Amniotic epithelial cell (primary cell): ENCODE measurements around the gene SERPINB3.
"Not testable (repeated sequence)": the region's sequence is repeated elsewhere in the genome, so short reads cannot be mapped to it uniquely, and the experiment has no call there.

Experiments used
- DNase-seq: peaks from one replicate; pipeline ENCODE4 v3.0.0-alpha.2; 2010; ENCODE audit warnings: low read depth

SERPINB3 gene

DNA sequence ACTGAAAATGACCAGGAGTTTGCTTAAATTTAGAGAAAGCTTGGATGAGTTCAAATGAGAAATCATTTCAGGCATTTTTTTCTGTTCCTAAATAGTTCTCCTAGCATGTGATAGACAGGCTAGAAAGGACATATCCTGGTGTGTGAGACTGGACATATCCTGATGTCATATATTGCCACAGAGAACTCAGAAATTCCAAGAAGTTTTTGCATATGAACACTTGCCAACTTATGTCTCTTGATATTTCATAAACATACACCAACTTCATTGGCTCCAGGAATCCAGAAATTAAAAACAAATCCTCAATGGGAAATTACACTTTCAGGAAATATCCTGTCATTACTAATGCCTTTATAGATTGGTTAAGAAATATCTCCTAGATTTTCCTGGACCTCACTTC, 14.8 kb downstream of the SERPINB3 start:
- DNase-seq: peak; percentile 27

DNA sequence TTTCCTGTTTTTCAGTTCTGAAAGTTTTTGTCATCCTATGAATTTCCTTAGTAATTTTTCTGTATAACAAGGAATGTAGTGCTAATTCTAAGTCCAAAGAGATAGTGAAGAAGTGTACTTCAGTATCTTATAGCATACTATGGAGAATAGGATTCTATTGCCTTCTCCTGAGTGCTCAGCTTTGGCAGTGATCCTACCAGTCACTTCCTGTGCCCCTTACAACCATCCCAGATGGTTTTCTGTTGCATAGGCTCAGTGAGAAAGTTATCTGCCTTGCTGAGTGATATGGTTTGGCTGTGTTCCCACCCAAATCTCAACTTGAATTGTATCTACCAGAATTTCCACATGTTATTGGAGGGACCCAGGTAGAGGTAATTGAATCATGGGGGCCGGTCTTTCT, 17.0 kb downstream of the SERPINB3 start:
- DNase-seq: not testable (repeated sequence)

DNA sequence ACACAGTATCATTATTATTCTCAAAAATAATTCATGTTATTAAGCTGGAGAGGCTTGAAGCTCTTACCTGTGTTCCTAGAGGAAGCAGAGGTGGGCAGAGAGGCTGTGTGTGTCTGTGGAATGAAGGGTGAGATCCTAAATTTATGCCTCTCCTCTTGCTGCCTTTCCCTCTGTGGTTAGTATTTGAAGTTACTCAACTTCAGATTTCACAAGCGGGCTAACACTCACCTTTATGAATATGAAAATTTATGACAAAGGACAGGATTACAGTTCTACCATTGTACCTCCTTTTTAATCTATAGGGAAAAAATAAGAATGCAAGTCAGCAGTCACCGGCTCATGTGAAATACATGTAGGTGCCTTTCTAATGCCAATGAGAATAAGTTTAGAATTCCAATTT, 17.6 kb downstream of the SERPINB3 start, which contains the start of gene SERPINB4:
Gene SERPINB4, minus strand, starts transcription at position 115 of the 400 bp plus-strand sequence. CDS start 679 bp downstream, outside the sequence.
- not testable (repeated sequence) for DNase-seq

DNA sequence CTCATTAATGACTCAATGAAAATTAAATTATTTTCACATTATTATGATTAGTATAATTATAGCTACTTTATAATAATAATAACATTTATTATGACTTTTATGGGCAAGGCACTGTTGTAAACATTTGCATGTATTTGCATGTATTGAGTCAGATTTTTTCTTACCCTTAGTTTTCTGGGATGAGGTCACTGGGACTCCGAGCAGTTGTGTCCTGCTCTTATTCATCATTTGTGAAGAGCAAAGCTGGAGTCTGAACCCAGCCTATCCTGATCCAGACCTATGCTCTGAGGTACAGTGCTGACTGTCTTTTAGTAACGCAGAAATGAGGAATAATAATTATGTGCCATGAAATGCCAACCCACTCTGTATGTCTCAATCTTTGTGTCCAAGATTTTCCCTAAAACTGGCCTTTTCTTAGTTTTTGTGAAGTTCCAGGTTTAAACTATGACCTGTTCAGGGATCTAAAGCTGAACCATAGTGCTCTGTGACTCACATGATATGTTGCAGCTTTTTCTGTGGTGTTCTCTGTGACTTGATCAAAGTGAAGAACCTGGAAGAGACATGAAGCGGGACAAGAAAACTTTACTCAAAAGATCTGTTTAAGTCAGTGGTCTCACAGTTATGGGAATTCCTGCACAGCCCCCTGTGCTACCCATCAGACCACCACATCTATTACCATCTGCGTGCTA, 18.9 kb downstream of the SERPINB3 start:
- DNase-seq: not testable (repeated sequence)

DNA sequence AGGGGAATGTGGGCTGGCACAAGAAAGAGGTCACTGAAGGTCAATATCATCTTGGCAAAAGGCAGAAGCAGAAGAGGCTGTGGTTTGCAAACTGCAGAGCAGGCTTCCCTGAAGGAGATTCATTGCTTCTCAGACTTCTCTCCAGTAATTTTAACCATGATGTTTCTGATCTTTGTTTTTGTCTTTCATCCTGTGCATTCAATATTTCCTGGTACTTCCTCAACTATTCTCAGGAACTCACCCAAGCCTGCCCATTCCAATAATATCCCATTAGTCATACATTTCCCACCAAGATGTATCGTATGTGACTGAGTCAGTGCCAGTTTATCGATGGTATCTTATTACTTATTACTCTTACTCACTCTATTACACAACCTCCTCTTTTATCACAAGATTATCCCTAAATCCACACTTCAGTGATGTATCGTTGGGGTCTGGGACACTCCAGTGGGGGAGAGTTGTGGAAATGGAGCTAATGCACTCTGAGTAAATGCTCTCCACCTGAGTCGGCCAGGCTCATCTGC, 20.5 kb downstream of the SERPINB3 start:
- peak; percentile 31 for DNase-seq

DNA sequence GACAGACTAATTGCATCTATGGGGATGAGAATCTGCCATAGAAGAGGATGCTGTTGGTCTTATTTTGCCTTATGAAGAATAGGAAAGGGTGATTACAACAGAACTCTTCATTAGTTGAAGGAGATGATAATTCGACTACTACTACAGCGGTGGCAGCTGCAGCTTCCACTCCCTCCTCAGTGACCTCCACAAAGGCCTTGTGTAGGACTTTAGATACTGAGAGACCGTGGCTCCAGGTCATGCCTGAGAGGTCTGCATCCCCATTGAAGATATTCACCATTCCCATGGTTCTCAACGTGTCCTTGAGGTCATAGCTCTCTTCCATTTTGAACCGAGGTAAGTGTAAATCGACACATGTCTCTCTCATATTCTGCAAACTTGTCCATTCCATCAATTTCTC, 24.0 kb downstream of the SERPINB3 start:
- no peak for DNase-seq

DNA sequence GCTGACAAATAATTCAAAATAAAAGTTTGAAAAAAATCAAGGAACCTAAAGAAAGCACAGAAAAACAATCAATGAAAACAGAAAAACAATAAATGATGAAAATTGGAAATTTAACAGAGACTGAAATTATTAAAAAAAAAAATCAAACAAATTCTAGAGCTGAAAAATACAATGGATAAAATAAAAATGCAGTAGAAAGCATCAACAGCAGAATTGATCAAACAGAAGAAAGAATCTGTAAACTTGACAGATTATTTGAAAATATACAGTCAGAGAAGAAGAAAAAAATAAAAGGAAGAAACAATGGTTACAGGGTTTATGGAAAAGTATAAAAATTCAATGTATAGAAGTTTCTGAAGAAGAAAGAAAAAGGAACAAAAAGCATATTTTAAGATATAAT, 33.9 kb downstream of the SERPINB3 start:
- no peak for DNase-seq

DNA sequence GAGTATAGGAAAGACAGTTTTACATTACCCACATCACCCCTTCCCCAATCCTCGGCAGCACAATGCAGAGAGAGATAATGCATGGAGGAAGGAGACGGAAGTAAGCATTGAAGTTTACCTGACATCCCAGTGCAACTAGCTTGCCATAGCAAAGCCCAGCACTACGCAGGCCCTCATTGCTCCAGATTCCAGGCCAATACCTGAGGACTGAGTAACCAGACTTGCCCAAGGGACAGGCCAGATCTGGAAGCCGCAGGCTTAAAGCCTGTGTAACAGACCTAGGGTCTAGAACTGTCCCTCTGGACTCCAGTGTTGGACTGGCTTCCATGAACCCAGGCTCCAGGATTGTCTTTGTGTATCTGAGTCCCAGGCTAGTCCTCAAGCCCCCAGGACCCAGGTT, 35.3 kb downstream of the SERPINB3 start:
- DNase-seq: no peak

DNA sequence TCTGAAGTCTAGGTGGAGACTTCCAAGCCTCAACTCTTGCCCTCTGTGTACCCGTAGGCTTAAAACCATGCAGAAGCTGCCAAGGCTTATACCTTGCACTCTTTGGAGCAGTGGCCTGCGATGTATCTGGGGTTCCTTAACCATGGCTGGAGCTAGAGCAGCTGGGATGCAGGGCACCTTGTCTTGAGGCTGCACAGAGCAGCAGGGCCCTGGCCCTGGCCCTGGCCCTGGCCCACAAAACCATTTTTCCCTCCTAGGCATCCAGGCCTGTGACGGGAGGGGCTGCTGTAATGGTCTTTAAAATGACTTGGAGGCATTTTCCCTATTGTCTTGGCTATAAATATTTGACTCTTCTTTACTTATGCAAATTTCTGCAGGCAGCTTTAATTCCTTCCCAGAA, 36.8 kb downstream of the SERPINB3 start:
- no peak for DNase-seq

DNA sequence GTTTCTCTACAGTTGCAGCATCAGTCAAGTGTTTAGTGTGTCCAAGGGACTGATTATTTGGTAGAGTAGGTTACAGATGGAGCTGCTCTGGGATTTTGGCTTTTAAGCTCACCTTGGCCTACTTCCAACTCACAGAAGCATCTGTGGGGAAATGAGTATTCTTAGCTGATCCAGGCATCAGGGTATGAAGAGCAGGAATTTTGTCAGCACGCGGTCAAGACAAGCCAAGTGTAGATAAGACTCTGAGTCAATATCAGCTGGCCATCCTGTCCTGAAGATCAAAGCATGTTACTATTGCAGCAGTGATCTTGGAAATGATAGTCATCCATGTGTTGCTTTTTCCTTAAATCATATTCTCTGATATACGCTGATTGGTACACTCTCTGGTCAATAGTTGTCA, 42.0 kb downstream of the SERPINB3 start:
- DNase-seq: peak; percentile 44

DNA sequence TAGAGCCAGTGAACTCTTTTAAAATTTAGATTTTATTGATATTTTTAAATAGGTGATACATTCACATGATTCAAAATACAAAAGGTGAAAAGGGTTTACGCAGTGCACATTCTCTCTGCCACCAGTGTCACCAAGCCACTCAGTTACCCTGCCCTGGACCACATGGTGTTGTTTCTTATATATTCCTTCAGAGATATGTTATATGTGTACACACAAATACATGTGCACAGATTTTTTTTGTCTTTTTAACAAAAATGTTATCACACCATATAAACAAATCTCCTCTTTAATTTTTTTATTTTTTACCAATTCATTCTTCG, 43.8 kb downstream of the SERPINB3 start:
- DNase-seq: no peak

DNA sequence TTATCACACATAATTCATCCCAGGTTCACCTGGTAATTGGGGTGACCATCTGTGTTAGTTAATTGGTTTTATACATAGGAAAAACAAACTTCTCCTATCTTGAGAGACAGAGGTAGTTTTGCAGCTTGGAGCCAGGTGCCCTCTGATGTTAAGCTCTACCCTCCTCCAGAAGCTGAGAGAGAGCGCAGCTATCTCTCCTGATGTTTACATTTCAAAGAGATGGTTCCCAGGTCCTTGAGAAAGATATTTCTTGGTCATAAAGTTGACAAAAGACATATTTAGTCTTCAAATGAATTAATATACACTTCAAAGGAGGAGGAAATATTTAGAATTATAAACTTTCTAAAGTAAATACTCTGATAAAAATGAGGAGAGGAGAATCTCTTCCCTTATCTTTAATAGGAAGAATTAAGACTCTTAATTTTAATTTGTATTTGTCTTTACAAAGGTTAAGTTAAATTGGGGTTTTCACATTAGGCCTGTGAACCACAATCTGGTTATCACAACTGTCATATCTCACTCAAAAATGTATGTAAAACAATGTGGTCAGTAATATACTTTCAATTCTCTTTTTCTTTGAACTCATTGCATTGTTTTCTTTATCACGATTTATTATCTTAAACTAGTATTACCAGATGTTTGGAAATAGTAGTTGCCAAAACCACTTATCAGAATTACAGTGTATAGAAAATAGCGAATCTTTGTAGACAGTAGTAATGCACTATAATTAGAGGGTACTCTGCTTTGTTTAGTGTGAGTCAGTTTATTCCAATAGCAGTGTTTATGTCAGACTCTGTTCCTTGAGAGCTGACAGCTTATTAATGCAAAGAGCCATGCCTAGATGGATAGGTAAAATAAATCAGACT, 44.4 kb downstream of the SERPINB3 start:
- no peak for DNase-seq

DNA sequence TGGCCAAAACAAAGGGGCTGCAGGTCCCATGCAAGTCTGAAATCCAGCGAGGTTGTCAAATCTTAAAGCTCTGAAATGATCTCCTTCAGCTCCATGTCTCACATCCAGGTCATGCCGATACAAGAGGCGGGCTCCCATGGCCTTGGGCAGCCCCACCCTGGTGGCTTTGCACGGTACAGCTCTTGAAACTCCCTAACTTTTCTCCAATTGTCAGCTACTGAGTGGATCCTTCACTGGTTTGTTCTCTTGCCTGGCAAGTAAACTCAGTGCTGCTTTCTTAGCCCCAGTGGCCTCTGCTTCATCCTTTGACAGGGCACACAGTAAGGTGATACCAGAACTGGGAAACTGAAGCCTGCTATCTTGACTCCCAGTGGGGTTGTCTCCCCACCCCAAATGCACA, 48.3 kb downstream of the SERPINB3 start:
- DNase-seq: no peak

DNA sequence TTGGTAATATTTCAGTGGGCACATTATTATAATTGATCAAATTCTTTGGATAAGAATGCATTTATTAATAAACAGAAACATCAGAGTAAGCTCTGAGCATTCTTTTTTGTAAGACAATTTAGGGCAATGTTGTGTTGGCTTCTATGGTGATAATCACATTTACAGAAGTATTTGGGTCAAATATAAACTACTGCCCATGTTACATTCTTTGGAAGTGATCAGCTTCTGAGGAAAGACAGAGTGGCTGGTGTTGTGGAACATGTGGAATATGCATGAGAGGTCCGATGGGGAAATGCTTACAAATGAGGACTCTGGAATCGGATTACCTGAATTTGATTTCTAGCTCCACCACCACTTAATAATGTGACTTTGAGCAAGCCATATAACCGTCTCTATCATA, 55.2 kb downstream of the SERPINB3 start:
- peak; percentile 16 for DNase-seq
